Activated naive CD4-positive, alpha-beta T cell treated with anti-CD3 and anti-CD28 coated beads, Interleukin-2, amount 50 U/mL, for 24 hours (primary cell): ENCODE measurements around the gene RSPO4.

Experiments
- H3K27ac Mint-ChIP-seq: one replicate; pipeline ENCODE4 v1.8.0; 2021; ENCODE audit warnings: mild to moderate bottlenecking, mixed read lengths
- H3K27me3 Mint-ChIP-seq: one replicate; pipeline ENCODE4 v1.8.0; 2021; ENCODE audit warnings: mixed read lengths
- H3K36me3 Mint-ChIP-seq: one replicate; pipeline ENCODE4 v1.8.0; 2021; ENCODE audit warnings: mixed read lengths
- H3K4me1 Mint-ChIP-seq: one replicate; pipeline ENCODE4 v1.8.0; 2021; ENCODE audit warnings: mixed read lengths
- H3K4me3 Mint-ChIP-seq: one replicate; pipeline ENCODE4 v1.8.0; 2021; ENCODE audit warnings: mild to moderate bottlenecking, mixed read lengths
- H3K9me3 Mint-ChIP-seq: one replicate; pipeline ENCODE4 v1.8.0; 2021; ENCODE audit warnings: mixed read lengths

The RSPO4 gene

DNA sequence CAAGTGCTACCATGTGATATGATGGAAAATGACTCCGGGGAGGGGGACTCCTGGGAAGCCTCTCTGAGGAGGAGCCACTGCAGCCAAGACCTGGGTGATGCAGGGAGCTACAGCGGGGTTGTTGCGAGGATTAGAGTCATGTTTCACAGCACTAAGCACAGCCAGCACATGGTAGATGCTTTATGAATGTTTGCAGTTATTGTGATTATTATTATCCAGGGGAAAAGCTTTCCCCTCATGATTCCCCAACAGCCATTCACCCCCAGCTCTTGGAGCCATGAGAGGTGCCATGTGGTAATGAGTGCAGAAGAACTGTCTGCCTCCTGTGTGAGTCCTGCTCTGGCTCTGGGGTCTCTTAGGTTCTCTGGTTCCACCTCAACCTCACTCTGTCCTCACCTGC lies 39.9 kb downstream of the RSPO4 start:
- no peaks in the 10 kb centered on the region for H3K36me3 Mint-ChIP-seq
- peaks cover 10% of the 10 kb centered on the region for H3K27me3 Mint-ChIP-seq
- no peak overlapping the region for H3K27ac Mint-ChIP-seq
- H3K4me1 Mint-ChIP-seq = no peaks in the 10 kb centered on the region
- no peak overlapping the region for H3K4me3 Mint-ChIP-seq
- H3K9me3 Mint-ChIP-seq = no peaks in the 10 kb centered on the region

DNA sequence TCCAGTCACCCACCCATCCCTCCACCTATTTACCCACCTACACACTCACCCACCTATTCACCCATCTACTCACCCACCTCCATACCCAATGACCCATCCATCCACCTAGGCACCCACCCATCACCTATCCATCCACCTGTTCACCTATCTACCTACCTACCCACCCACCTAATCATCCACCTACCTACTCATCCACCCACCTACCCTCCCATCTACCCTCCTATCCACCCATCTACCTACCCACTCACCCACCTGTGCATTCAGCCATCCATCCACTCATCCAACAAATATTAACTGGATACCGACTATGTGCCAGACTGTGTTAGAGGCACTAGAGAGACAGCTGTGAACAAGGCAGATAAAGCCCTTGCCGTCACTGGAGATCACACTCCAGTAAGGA lies 40.3 kb downstream of the RSPO4 start:
- Mint-ChIP-seq H3K4me1 (no peaks in the 10 kb centered on the region), H3K4me3 (no peak overlapping the region), H3K27ac (no peak overlapping the region), H3K27me3 (peaks cover 10% of the 10 kb centered on the region), H3K36me3 (no peaks in the 10 kb centered on the region), H3K9me3 (no peaks in the 10 kb centered on the region)

DNA sequence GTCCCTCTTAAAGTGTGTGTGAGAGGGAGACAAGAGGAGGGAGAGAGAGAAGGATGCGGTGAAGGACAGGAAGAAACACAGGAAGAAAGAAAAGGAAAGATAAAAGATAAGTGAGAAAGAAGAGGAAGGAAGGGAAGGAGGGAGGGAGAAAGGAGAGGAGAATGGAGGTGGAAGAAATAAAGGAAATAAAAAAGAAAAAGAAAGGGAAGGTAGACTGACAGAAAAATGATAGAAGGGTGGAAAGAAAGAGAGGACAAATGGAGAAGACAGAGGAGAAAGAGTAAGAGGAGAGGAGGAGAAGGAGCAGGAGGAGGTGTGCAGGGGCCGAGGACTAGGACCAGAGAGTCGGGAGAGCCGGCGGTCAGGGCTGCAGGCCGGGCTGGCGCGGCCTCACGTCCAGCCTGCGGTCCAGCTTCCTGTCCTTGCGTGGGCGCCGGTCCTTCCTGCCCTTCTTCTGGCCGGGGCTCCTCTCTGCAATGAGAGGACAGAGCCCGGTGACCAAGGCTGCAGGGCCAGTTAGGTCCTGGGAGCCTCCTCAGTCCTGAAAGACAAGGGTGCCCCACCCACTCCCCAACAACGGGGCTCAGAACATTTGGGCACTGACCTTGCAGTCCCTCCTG lies 42.0 kb downstream of the RSPO4 start:
- H3K9me3 Mint-ChIP-seq = no peaks in the 10 kb centered on the region
- H3K27ac Mint-ChIP-seq = no peak overlapping the region
- no peaks in the 10 kb centered on the region for H3K36me3 Mint-ChIP-seq
- H3K4me1 Mint-ChIP-seq = no peaks in the 10 kb centered on the region
- H3K27me3 Mint-ChIP-seq = peaks cover 15% of the 10 kb centered on the region
- H3K4me3 Mint-ChIP-seq = no peak overlapping the region

DNA sequence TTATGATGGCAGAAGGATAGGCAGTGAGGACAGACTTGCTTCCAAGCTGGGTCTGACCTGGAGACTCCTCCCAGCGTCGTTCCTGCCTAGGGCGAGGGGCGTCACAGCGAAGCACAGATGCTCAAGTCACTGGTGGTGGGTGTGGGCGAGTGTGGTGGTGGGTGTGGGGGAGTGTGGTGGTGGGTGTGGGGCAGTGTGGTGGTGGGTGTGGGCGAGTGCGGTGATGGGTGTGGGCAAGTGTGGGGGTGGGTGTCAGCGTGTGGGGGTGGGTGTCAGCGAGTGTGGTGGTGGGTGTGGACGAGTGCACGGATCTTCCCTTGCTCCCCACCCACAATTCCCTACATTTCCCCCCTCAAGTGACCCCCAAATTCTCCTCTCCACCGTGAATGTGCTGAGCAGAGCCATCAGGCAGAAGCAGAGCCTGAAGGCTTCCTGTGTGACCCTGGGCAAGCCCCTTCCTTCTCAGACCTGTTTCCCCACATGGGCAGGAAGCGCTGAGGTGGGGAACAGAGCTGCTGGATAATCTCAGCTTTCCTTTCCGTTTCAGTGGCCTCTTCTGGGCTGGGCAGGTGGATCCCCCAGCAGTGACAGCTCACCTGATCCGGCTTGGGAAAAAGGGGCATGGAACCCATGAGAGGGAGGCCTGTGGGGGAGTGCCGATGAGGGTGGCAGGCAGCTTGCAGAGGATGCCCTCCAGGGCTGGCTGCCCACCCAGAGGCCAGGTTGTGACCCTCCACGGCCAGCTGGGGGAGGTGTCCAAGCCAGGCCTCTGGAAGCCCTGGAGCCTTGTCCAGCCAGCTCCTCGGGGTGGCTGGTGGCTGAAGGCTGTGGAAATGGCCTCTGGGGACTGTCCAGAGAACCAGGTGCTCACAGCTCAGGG lies 42.9 kb downstream of the RSPO4 start:
- no peak overlapping the region for H3K4me3 Mint-ChIP-seq
- H3K27ac Mint-ChIP-seq = no peak overlapping the region
- H3K9me3 Mint-ChIP-seq = no peaks in the 10 kb centered on the region
- no peaks in the 10 kb centered on the region for H3K4me1 Mint-ChIP-seq
- no peaks in the 10 kb centered on the region for H3K36me3 Mint-ChIP-seq
- H3K27me3 Mint-ChIP-seq = peaks cover 17% of the 10 kb centered on the region

DNA sequence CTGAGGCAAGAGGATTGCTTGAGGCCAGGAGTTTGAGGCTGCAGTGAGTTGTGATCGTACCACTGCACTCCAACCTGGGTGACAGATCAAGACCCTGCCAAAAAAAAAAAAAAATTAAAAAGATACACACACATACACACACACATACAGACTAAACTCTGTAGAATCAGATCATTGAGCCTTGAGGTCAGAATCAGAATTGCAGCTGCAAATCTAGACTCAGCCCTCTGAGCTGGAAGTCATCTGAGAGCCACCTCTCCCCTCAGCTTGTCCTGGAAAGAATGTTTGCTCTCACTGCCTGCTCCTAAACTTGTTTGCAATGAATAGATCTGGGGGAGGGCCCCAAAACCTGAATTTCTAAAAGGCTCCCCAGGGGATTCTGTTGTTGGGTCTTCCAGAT lies 44.6 kb downstream of the RSPO4 start:
- Mint-ChIP-seq H3K4me1 (no peaks in the 10 kb centered on the region), H3K36me3 (no peaks in the 10 kb centered on the region), H3K27me3 (peaks cover 15% of the 10 kb centered on the region)

DNA sequence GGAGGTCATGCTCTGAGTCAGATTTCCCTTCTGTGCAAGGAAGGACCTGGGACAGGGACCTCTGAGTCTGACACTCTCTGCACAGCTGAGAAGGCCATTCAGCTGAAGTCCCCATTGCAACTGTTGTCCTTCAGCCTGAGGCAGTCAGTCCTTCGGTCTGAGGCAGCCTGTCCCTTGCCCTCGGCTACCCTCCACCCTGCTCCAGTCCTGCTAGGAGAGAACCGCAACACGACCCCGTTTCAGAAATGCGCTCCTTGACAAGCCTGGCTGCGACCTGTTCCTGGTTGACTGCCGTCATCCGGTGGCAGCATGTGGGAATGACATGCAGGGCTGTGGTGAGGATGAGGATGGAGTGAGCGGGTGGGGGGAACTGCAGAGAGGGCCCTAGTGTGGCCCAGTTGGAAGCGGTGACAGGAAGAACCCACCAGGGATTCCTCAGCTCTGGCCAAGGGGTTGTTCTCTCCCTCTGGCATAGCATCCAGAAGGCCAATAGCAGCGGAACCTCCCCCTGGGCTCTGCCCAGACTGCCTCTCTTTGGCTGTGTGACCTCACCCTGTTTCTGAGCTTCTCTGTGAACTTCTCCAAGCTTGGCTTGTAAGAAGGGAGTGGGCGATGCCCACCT lies 45.7 kb downstream of the RSPO4 start:
- no peak overlapping the region for H3K27ac Mint-ChIP-seq
- H3K4me1 Mint-ChIP-seq = no peaks in the 10 kb centered on the region
- peaks cover 18% of the 10 kb centered on the region for H3K27me3 Mint-ChIP-seq
- H3K9me3 Mint-ChIP-seq = no peaks in the 10 kb centered on the region
- no peak overlapping the region for H3K4me3 Mint-ChIP-seq
- no peaks in the 10 kb centered on the region for H3K36me3 Mint-ChIP-seq

More for the DNA sequence above, 44.6 kb downstream of the RSPO4 start:
- no peaks in the 10 kb centered on the region for H3K9me3 Mint-ChIP-seq
- no peak overlapping the region for H3K27ac Mint-ChIP-seq
- no peak overlapping the region for H3K4me3 Mint-ChIP-seq

DNA sequence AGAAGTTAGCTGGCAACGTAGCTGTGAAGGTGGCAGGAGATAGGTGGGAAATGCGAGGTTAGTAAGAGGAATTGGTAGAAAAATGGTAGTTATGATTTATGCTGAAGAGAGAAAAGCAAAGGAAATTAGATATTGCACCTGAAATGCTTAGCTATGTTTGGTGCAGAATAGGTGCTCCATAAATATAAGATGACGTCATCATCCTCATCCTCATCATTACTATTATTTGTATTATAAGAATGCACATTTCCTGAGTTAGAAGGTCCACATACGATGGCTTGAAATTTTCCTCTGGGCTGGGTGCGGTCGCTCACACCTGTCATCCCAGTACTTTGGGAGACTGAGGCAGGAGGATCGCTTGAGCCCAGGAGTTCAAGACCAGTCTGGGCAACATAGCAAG lies 46.5 kb downstream of the RSPO4 start:
- Mint-ChIP-seq H3K4me3 (no peak overlapping the region), H3K36me3 (no peaks in the 10 kb centered on the region), H3K4me1 (no peaks in the 10 kb centered on the region), H3K27ac (no peak overlapping the region), H3K9me3 (no peaks in the 10 kb centered on the region), H3K27me3 (peaks cover 14% of the 10 kb centered on the region)

DNA sequence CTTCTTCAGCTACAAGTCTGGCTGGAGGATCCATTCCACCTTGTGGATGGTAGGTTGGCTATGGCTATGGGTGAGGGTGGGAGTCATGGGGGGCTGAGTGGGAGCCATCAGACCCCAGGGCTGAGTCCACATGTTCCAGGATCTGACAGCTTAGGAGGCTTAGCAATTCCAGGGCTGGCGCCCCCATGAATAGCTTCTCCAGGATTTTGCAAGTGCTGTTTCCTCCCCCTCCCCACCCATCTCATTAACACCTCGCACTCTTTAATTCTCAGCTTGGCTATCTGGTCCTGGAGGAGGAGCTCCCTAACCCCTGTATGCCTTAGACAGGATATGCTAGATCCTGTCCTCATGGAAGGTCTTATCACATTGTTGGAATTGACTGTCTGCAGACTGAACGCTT lies 47.0 kb downstream of the RSPO4 start:
- H3K9me3 Mint-ChIP-seq = no peaks in the 10 kb centered on the region
- no peak overlapping the region for H3K4me3 Mint-ChIP-seq
- peaks cover 14% of the 10 kb centered on the region for H3K27me3 Mint-ChIP-seq
- no peaks in the 10 kb centered on the region for H3K4me1 Mint-ChIP-seq
- H3K36me3 Mint-ChIP-seq = no peaks in the 10 kb centered on the region
- H3K27ac Mint-ChIP-seq = no peak overlapping the region

DNA sequence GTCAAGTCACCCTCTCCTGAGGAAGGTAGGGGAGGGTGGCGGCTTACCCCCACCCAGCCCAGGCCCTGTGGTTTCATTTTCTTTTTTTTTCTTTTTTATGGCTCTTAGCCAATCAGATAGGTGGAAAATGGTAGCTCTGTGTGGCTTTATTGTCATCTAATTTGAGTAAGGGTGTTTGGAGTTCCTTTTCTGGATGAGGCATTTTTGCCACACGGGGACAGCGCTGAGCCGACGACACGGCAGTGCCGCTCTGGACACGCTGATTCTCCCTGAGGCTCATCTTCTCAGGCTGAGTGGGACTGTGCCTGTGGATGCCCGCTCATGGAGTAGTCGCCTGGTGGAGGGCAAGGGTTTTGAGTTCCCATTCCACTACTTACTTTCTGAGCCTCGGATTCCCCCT lies 48.4 kb downstream of the RSPO4 start:
- Mint-ChIP-seq H3K4me1 (no peaks in the 10 kb centered on the region), H3K9me3 (no peaks in the 10 kb centered on the region), H3K36me3 (no peaks in the 10 kb centered on the region), H3K27me3 (peaks cover 15% of the 10 kb centered on the region), H3K4me3 (no peak overlapping the region), H3K27ac (no peak overlapping the region)

DNA sequence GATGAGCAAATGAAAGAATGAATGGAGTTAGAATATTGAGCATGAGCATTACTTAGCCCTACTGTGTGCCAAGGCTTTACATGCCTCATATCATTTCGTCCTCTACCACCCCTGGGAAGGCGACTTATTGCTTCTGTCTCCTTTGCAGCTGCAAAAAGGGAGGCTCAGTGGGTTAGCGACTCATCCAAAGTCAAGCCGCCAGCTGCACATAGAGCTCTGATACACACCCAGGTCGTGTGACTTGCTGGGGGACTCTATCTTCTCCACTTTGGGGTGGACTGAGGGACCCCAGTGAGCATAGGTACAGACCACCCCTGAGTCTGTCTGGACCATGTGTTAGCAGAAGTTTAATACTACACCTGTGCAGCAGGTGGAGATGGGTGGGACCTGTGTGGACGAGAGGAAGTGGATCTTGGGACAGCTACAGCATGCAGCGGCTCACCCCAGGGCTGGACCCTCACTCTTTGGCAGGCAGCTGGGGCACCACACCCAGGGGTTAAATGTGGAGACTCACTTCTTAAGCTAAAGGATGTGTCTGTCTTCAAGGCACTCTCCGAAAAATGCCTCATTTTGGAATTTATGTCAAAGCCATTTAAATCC lies 49.8 kb downstream of the RSPO4 start:
- H3K36me3 Mint-ChIP-seq = no peaks in the 10 kb centered on the region
- peaks cover 19% of the 10 kb centered on the region for H3K27me3 Mint-ChIP-seq
- no peaks in the 10 kb centered on the region for H3K9me3 Mint-ChIP-seq
- no peaks in the 10 kb centered on the region for H3K4me1 Mint-ChIP-seq
- no peak overlapping the region for H3K4me3 Mint-ChIP-seq
- no peak overlapping the region for H3K27ac Mint-ChIP-seq

DNA sequence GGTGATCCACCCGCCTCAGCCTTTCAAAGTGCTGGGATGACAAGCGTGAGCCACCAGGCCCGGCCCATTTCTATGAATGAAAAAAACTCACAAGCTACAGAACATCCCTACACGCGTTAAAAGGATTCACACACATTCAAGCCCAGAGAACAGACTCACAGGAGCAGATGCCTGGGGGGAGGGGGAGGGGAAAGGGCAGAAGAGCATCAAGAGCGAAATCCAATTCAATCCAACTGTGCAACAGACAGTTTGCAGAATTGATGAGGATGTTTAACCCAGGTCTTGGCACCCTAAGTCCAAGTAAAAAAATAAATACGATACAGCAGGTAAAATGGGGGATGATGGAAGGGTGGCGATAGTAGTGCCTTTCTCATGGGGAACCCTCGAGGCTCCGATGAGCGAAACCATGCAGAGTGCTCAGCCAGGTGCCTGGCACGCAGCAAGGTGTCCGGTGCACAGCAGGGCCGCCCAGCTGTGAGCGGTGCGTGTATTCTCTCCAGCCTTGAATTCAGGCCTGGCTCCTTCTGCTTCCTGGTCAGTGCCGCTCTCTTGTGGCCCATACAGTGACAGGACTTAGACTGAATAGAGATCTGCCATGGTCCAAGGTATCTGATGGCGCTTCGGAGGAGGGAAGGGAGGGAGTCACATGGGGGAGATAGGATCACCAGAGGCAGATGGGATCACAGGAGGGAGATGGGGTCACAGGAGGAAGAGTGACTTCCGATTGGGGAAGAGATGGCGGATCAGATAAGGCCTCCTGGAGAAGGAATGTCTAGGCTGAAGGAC lies 50.5 kb downstream of the RSPO4 start:
- Mint-ChIP-seq H3K27ac (no peak overlapping the region), H3K27me3 (peaks cover 19% of the 10 kb centered on the region), H3K4me1 (no peaks in the 10 kb centered on the region), H3K4me3 (no peak overlapping the region), H3K36me3 (no peaks in the 10 kb centered on the region), H3K9me3 (no peaks in the 10 kb centered on the region)

DNA sequence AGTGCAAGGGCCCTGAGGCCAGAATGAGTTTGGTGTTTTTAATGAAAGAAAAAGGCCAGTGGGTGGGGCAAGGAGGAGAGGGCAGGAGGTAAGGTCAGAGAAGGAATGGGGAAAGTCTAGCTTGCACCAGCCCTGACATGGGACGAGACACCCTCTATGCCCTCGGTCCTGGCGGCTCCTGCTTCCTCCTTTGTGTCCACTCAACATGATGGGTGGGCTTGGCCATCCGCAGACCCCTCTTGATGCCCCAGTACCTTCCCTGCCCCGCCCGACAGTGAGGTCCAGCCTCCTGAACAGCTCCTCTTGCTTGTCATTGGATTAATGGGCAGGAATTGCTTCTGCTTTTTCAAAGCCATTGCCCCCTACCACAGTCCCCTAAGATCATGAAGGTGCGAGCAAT lies 52.4 kb downstream of the RSPO4 start:
- no peaks in the 10 kb centered on the region for H3K9me3 Mint-ChIP-seq
- H3K27ac Mint-ChIP-seq = no peak overlapping the region
- H3K4me3 Mint-ChIP-seq = no peak overlapping the region
- no peaks in the 10 kb centered on the region for H3K36me3 Mint-ChIP-seq
- no peaks in the 10 kb centered on the region for H3K4me1 Mint-ChIP-seq
- H3K27me3 Mint-ChIP-seq = peaks cover 12% of the 10 kb centered on the region

DNA sequence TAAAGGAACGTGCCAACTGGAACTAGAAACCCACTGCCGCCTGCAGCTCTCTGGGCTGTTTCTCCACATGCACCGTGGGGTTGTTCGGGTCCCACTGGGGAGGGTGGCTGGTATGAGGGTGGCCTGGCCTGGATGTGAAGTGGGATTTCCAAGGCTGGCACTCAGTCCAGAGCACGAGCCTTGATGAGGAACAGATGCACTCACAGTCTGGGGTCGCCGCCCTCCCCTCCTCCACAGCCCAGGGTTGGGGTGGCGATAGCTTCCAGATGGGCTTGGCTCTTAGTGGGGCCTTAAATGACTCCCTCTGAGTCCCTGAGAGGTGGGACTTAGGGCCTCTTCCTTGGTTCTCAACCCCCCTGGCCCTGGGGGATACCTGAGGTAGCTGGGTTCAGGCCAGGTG lies 55.3 kb downstream of the RSPO4 start:
- H3K4me1 Mint-ChIP-seq = no peaks in the 10 kb centered on the region
- H3K4me3 Mint-ChIP-seq = no peak overlapping the region
- H3K27ac Mint-ChIP-seq = no peak overlapping the region
- H3K27me3 Mint-ChIP-seq = peaks cover 9% of the 10 kb centered on the region
- no peaks in the 10 kb centered on the region for H3K36me3 Mint-ChIP-seq
- H3K9me3 Mint-ChIP-seq = no peaks in the 10 kb centered on the region

DNA sequence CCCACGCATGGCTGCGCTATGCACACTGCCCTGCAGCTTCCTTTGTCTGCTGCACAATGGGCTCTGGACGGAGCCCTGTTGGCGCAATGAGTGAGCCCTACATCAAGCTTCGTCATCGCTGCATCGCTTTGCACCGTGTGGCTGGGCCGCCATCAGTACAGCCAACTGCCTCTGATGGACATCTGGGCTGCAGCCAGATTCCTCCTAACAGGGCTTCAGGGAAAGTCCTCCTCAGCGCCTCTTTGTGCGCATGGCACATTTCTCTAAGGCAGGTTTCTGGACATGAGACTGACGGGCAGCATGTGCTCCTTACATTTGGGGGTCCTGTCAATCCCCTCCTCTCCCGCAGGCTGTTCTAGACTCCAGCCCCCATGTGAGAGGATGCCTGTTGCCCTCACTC lies 56.3 kb downstream of the RSPO4 start:
- Mint-ChIP-seq H3K36me3 (no peaks in the 10 kb centered on the region), H3K4me1 (no peaks in the 10 kb centered on the region), H3K9me3 (no peaks in the 10 kb centered on the region), H3K27ac (no peak overlapping the region), H3K4me3 (no peak overlapping the region), H3K27me3 (peaks cover 9% of the 10 kb centered on the region)

DNA sequence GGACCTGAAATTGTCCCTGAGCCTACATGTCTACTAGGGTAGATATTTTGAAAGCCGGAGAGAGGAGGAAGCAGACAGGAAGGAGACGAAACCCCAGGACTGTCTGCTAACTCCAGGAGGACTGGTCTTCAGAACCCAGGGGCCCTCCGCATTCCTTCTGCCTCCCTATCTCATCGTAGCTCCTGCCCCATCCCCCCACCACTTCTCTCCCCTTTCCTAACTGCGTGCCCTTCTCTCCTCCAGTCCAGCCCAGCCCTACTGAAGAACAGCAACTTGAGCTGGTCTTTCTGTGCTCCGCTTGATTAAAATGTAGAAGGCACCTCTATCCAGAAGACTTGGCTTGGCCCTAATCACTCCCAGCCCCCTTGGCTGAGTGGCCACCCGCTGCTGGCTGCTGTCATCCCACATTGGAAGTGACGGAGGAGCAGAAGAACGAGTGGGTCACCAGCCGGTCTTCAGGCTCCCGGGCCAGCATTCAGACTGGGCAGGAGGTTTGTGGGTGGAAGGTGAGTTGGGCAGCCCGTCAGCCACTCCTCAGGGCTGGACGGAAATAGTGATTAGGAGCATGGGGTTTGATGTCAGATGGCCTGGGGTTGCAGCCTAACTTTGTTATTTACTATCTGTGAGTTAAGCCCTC lies 57.2 kb downstream of the RSPO4 start:
- Mint-ChIP-seq H3K27ac (no peak overlapping the region), H3K4me1 (no peaks in the 10 kb centered on the region), H3K9me3 (no peaks in the 10 kb centered on the region), H3K27me3 (peaks cover 9% of the 10 kb centered on the region), H3K4me3 (no peak overlapping the region), H3K36me3 (no peaks in the 10 kb centered on the region)
